Uterus (tissue), 4 donors: ENCODE measurements around the gene BRF1. TPM values are rescaled to one million over a fixed set of nuclear protein-coding genes. Genes with fewer than 3 reads are reported as not detected.

Experiments
- DNase-seq, 2 donors: peaks; one replicate each; pipeline ENCODE4 v3.0.0-alpha.2; 2019 to 2020
- H3K27ac ChIP-seq, 2 donors: fragments of 200-600 bp; sonication (generic); 1 replicate in 1 of 2; 2 replicates in 1 of 2; pipeline ENCODE4 v1.5.1; 2016 to 2018
- H3K27me3 ChIP-seq, 2 donors: fragments of 200-600 bp; sonication (generic); one replicate each; pipeline ENCODE4 v1.5.1; 2018 to 2019; ENCODE audit warnings: control low read depth in 1 of 2
- H3K36me3 ChIP-seq, 2 donors: fragments of 200-600 bp; sonication (generic); one replicate each; pipeline ENCODE4 v1.5.1; 2019; ENCODE audit warnings: control low read depth in 1 of 2
- H3K4me1 ChIP-seq, 2 donors: fragments of 200-600 bp; sonication (generic); one replicate each; pipeline ENCODE4 v1.5.1; 2018 to 2019; ENCODE audit warnings: control low read depth in 1 of 2
- H3K4me3 ChIP-seq, 2 donors: fragments of 200-600 bp; sonication (generic); 1 replicate in 1 of 2; 2 replicates in 1 of 2; pipeline ENCODE4 v1.5.1; 2018 to 2019; ENCODE audit warnings: mild to moderate bottlenecking in 1 of 2
- H3K9me3 ChIP-seq, 2 donors: fragments of 200-600 bp; sonication (generic); one replicate each; pipeline ENCODE4 v1.5.1; 2019; ENCODE audit warnings: control low read depth in 1 of 2
- CTCF ChIP-seq, 4 experiments: fragments of 200-600 bp in 2 of 4; fragments of 450-650 bp in 2 of 4; sonication (generic) in 2 of 4; IDR thresholded peaks; one replicate each; pipeline ENCODE4 v1.5.1; 2016 to 2019; ENCODE audit warnings: antibody characterized with exemption in 4 of 4, mild to moderate bottlenecking in 2 of 4, moderate library complexity in 1 of 4
- POLR2A ChIP-seq, 2 donors: fragments of 450-650 bp; IDR thresholded peaks; one replicate each; pipeline ENCODE4 v1.6.1; 2016; ENCODE audit warnings: antibody characterized with exemption in 2 of 2, mild to moderate bottlenecking in 1 of 2, moderate library complexity in 1 of 2
- intact Hi-C: fragments of 100-400 bp; cut with DNase I; formaldehyde crosslinking; loops from one replicate; pipeline ENCODE4 v1.15.1; 2023; ENCODE audit warnings: low total_unique reads
- total RNA-seq, 4 donors: library from RNA; depleted of rRNA in 3 of 4; stranded (reverse); fragments of >200 nt in 3 of 4; gene quantifications; one replicate each; pipeline versions ENCODE4 v1.1.0 to v1.2.4, GENCODE V29; 2014 to 2023
- donor health status: DM: yes; HTN: yes; CAD: no.

Gene BRF1
- total RNA-seq, 4 donors from 2014 or later: 9.7 to 77.7 (median 61.3) TPM

DNA sequence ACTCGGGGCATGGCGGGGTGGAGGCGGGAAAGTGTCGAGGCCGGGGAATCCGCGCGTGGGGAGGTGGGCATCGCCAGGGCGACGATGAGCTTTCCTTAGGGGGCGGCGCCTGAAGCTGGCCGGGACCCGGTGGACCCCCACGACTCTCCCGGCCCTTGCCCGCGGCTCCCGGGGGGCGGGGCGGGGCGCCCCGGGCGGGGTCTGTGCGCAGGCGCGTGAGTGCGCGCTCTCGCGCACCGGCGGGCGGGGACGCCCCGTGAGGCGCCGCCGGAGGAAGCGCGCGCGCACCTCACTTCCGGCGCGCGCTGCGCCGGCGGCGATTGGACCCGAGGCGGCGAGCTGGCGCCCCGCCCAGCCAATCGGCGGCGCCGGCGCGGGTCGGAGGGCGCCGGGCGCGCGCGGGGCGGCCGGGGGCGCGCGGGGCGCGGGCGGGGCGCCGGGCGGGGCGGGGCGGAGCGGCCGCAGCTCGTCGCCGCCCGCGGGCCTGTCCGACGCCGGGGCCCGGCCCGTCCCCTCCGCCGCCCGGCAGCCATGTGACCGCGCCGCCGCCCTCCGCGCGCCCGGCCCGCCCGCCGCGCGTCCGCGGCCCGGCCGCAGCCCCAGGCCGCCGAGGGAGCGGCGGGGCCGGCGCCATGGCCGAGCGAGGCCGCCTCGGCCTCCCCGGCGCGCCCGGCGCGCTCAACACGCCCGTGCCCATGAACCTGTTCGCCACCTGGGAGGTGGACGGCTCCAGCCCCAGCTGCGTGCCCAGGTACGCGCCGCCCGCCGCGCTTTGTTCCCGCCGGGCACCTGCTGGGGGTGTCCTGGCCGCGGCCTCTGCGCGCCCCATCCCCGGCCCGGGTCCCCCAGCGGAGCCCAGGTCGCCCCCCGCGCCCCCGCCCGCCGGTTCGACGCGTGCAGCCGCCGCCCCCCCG, 13.7 kb upstream of the BRF1 start, which contains the start of gene PACS2:
Gene PACS2 (plus strand): TSS at position 462 of the 914 bp plus-strand sequence. CDS start 171 bp downstream, at position 633.
- Histone ChIP-seq H3K4me3 (peak within 1 kb of the TSS; percentile 64 to 80), H3K9me3 (no peaks in the 10 kb centered on the region), H3K4me1 (peaks cover 0 to 21% of the 10 kb centered on the region in 2 donors), H3K36me3 (no peaks in the 10 kb centered on the region), H3K27me3 (no peaks in the 10 kb centered on the region), H3K27ac (peak within 1 kb of the TSS; percentile 94 to 96)
- TF ChIP-seq CTCF (IDR thresholded peaks at IDR 0.05) (no peak), POLR2A (IDR thresholded peaks at IDR 0.05) (peak; percentile 19 to 55)
- DNase-seq: peak; percentile 58 to 81
- intact Hi-C loops: no loop called here

DNA sequence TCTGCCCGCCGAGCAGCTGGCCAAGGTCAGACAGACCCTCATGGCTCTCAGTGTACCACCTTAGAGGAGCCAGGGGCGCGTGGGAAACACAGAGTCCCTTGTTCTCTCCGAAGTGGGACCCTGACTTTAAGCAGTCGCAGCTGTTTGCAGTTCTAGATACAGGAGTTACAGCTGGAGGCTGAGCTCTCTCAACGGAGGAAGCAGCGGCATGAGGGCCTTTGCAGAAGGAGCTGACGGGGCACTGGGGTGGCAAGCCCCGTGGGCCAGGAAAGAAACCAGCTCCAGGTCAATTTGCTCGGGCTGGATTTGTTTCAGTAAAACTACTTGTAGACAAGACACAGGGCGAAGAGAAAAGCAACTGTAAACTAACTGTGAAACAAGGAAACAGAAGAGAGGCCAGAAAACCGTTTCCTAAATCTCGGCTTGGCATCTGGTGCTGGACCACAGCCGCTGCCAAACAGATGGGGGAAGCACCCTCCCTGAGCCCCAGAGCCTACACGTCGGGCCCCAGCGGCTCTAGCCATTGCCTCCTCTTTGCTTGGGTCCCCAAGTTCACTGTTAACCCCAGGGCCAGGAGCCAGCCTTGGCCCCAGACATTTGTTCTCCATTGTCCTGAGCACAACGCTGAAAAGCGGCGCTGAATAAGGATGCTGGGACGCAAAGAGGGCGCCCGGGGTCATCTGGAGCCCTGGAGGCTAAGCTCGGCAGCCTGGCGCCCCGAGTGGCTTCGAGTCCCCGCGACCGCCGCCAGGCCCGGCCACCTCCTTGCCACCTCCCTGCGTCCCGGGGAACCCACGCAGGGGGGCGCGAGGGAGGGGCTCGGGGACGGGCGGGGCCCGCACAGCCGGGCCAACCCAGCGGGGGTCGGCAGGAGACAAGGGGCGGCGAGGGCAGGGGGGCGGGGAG, 12.8 kb upstream of the BRF1 start:
- H3K36me3 ChIP-seq: no peaks in the 10 kb centered on the region
- H3K27ac ChIP-seq: peak overlapping the region; percentile 94 to 96
- peak in 1 of 2 donors; percentile 48 for DNase-seq
- intact Hi-C loops: no loop called here
- no peaks in the 10 kb centered on the region for H3K9me3 ChIP-seq
- H3K4me3 ChIP-seq: peak overlapping the region; percentile 61 to 77
- H3K27me3 ChIP-seq: no peaks in the 10 kb centered on the region
- TF ChIP-seq CTCF (IDR thresholded peaks at IDR 0.05) (no peak), POLR2A (IDR thresholded peaks at IDR 0.05) (no peak)
- H3K4me1 ChIP-seq: peaks cover 0 to 21% of the 10 kb centered on the region in 2 donors

- H3K4me3 ChIP-seq: no peak overlapping the region
- TF ChIP-seq POLR2A (IDR thresholded peaks at IDR 0.05): no peak
- no peak for TF ChIP-seq CTCF (IDR thresholded peaks at IDR 0.05)
- H3K27me3 ChIP-seq: no peaks in the 10 kb centered on the region
- H3K4me1 ChIP-seq: peaks cover 0 to 21% of the 10 kb centered on the region in 2 donors
- no peaks in the 10 kb centered on the region for H3K9me3 ChIP-seq
- H3K27ac ChIP-seq: peak overlapping the region; percentile 94 to 96
- DNase-seq: no peak
- intact Hi-C loops: no loop called here
- H3K36me3 ChIP-seq: no peaks in the 10 kb centered on the region
Measured at GRCh38 chr14:105312973-105313372, 12.2 kb upstream of the BRF1 start.

- peaks cover 0 to 16% of the 10 kb centered on the region in 2 donors for H3K4me1 ChIP-seq
- H3K9me3 ChIP-seq: no peaks in the 10 kb centered on the region
- intact Hi-C loops: no loop called here
- no peak overlapping the region for H3K4me3 ChIP-seq
- TF ChIP-seq CTCF (IDR thresholded peaks at IDR 0.05) (no peak), POLR2A (IDR thresholded peaks at IDR 0.05) (no peak)
- no peak for DNase-seq
- H3K36me3 ChIP-seq: no peaks in the 10 kb centered on the region
- H3K27ac ChIP-seq: no peak overlapping the region
- no peaks in the 10 kb centered on the region for H3K27me3 ChIP-seq
Measured at GRCh38 chr14:105311838-105312237, 11.0 kb upstream of the BRF1 start.
